NCI-H1105 (cell line): ENCODE measurements around the gene CALML4.
"Not testable (repeated sequence)": the region's sequence is repeated elsewhere in the genome, so short reads cannot be mapped to it uniquely, and the experiment has no call there.

ENCODE experiments used
- DNase-seq: peaks from one replicate; lab custom pipeline; 2025; lab: John Stamatoyannopoulos, UW

CALML4 gene

GRCh38 chr15:68208136-68208535 is 3.0 kb upstream of the CALML4 start:
- DNase-seq = no peak

GRCh38 chr15:68207176-68207935 is 2.2 kb upstream of the CALML4 start:
- DNase-seq = no peak

GRCh38 chr15:68206711-68207151 is 1.6 kb upstream of the CALML4 start:
- DNase-seq = no peak

GRCh38 chr15:68205954-68206539 is 915 bp upstream of the CALML4 start:
- DNase-seq = no peak

GRCh38 chr15:68205558-68205944 is 419 bp upstream of the CALML4 start:
- DNase-seq = no peak

- no peak for DNase-seq
Observed at GRCh38 chr15:68204361-68204760, 771 bp downstream of the CALML4 start.

- no peak for DNase-seq
Observed at GRCh38 chr15:68203956-68204355, 1.2 kb downstream of the CALML4 start.

- DNase-seq = no peak
Observed at GRCh38 chr15:68203486-68203885, 1.6 kb downstream of the CALML4 start.

- DNase-seq = not testable (repeated sequence)
Observed at GRCh38 chr15:68202994-68203393, 2.1 kb downstream of the CALML4 start.

DNA sequence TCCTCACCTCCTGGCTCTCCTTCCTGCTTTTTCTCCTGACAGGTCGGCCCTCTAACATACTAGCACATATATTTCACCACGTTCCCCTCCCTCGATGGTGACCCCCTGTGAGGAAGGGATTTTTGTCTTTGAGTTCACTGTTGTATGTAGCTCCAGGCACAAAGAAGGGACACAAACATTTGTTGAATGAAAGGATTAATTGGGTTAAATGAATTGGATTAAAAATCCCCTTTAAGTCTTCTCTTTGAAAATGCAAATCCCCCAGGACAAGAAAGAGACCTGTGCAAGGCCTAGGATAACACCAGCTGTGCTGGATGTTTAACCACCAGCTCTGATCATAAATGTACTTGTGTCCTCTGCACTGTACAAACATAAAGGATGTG is 3.3 kb downstream of the CALML4 start:
- no peak for DNase-seq

GRCh38 chr15:68201153-68201878 is 3.8 kb downstream of the CALML4 start:
- DNase-seq = no peak

- DNase-seq = no peak
Observed at GRCh38 chr15:68200016-68200861, 4.9 kb downstream of the CALML4 start.

DNA sequence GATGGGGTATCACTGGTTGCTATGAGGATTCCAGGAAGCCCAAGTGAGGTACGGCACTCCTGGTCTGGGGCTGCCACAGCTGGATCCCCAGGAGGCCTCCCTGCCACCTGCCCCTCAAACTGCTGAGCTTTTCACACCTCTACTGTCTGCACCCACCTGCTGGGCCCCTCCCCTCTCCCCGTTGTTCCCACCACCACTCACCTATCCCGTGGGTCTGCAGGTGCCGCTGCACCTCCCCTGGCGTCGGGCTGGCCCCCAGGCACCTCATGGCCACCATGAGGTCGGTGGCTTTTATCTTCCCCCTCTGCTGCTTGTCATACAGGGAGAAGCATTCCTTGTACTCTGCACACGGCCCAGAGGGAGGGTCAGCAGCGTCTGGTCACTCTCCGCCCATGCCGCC is 5.8 kb downstream of the CALML4 start:
- no peak for DNase-seq

- DNase-seq = no peak
Observed at GRCh38 chr15:68197661-68198437, 7.3 kb downstream of the CALML4 start.

DNA sequence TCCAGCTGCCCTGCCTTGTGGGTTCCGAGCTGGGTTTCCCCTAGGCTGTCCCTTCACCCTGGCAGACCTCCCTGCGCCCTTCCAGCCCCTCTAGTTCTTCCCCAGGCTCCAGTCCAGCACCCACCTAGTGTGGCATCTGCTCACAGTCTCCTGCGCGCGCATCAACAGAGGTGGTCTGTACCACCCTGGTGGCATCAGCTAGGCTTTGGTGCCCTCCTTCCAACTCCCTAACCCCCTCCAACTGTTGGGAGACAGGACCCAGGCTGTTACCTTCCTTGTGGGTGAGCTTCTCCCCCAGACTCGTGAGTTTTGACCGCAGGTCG is 8.0 kb downstream of the CALML4 start:
- no peak for DNase-seq

GRCh38 chr15:68196445-68197169 is 8.5 kb downstream of the CALML4 start:
- no peak for DNase-seq

DNA sequence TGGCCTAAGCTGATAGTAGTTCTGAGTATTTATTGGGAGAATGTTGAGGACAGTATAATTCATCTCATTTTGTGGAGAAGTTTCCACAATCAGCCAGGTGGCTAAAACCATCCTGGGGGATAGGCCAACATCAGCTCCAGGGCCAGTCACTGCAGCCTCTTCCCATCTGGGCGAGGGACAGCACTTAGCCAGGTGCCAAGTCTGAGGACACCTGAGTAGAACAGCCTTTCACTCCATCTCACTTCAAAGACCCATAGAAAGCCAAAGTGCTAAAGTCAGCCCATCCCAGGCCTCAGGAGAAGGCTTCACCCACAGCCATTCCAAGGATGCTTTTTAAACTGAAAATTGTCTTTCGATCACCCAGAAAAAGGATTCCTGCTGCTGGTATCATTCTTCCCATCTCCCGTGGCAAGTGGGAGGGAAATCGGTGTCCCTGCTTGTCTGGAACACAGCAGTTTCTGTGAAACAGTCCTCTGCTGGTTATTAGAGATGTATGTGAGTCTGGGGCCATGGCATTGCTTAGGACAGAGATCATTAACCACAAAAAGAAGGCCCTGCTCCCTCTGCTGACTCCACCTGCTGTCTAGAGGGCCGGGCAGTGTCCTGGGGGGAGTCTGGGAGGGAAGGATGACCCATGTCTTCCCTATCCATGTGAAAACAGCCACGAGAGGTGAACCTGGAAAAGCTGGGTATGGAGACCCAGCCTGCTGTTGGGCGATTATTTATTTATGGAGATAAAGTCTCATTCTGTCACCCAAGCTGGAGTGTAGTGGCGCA is 9.6 kb downstream of the CALML4 start:
- DNase-seq = no peak

DNA sequence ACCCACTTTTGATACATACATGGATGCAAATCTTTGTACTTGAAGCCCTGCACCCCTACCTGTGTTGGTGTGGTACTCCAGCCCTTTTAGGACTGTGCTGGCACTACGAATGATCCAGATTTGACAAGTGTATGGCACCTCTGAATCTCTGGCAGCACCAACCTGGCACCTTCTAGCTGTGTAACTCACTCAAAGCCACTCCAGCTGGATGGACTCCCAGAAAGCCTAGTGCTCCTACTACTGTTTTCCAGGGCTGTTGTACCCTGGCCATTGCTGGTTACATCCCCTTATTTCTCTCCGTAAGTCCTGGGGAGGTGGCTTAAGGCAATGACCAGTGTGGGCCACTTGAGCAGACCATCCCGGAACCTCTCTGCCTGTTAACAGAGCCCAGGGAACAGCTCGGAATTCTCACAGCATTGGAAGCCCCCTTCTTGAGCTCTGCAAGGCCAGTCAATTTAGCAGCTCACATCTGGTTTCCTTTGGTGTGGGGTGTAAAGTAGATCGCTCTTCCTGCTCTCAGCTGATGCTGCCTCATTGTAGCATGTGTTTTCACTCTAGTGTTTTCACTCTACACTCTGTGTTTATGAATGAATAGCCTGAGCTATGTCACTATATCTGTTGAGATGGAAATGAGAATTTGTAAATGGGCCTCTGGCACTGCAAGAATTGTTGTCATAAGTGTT is 12.2 kb downstream of the CALML4 start:
- no peak for DNase-seq

DNA sequence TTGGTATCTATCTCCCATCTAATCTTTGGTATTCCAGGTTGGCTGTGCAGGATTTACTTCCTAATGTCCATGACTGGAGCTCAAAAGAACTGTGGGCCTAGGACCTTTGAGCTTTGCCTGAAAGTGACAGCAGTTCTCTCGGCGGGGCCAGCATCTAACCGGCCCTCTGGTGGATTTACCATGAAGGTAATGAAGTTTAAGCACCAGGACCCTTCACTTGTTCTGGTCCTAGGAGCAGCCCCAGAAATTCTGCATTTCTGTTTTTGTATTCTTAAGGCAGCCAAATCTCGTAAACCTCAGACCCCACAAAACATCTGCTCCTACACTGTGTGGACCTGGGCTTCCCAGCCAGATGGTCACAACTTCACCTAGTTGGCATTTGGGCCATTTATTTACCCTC is 13.0 kb downstream of the CALML4 start:
- DNase-seq = no peak

DNA sequence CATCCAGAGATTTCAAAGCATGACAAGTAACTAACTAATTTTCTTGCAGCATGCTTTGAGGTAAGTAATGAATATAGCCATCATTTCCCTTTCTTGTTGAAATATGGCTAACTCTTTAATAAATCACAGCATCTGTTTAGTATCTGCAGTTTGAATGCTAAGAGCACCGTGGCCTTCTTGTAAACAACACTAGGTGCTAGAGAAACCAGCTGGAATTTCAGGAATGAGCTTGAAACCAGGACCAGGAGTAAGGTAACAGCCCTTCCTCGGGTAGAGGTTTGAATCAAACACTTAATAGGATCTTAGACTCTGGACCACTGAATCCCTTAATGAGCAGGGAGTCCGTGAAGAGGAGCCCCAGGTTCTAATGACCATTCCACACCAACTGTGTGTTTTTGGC is 13.6 kb downstream of the CALML4 start:
- DNase-seq = no peak
